ENCODE results near the gene SRSF5.
"Not testable (repeated sequence)": the region's sequence is repeated elsewhere in the genome, so short reads cannot be mapped to it uniquely, and the experiment has no call there.

The SRSF5 gene

DNA sequence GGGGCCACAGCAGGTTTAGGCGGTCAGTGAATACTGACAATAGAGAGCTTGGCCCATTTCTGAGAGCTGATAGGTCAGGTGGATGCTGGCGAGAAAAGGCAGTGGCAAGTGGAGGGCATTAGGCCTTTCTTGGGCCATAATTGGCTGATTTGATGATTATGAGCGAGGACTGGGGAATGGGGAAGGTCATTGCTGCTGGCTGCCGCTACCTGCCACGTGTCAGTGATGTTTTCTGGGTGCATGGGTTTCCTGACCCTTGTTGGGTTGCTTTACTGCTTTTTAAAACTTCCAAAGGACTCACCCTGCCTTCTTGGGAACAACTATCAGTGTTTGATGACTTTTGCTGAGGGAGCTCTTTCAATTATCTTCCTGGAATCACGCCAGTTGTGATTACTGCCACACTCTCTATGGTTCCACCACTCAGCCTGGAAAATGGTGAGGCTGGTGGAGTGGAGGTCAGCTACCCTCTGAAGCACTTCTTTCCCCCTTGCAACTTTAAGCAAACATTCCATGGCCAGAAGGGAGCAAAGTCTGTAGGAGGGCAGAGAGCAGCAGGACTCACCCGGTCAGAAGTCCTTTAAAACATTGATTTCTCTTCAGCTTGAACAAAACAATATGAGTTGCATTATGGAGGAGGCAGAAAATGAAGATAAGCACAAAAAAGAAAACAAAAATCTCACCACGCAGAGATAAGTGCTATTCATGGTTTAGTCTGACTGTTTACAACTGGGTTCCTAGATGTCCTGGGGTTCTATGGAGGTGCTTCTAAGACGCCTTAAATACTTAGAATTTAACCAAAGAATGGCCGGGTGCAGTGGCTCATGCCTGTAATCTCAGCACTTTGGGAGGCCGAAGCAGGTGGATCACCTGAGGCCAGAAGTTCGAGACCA lies 42.2 kb downstream of the SRSF5 start:
- DNase-seq (ENCODE audit: low read depth), result no peak

DNA sequence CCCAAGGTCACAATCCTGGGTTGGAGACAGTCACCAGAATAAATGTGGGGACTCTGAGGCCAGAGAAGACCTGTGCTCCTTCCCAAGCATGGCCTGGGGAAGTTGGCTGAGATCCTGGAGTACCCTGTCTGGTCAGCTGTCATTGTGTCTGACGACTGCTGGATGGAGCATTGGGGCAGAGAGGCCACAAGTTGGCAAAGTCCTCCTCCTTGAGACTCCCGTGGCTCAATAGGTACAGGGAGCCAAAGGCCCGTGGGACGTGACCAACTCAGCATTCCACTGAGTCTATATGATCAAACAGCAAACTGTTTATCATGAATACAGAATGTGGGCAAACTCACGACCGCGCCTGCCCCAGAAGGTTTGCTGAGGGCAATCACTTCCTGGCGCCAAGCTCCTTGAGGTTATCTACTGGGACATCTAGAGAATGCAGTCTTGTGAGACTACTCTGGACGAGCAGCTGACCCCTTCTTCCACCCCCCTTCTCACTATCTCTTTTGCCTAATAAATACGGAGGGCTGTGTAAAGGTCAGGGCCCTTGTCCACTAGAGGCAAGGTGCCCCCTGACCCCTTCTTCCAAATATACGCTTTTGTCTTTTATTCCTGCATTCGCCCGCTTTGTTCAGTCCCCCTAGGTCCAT lies 44.4 kb downstream of the SRSF5 start:
- no peak for DNase-seq (ENCODE audit: low read depth)

DNA sequence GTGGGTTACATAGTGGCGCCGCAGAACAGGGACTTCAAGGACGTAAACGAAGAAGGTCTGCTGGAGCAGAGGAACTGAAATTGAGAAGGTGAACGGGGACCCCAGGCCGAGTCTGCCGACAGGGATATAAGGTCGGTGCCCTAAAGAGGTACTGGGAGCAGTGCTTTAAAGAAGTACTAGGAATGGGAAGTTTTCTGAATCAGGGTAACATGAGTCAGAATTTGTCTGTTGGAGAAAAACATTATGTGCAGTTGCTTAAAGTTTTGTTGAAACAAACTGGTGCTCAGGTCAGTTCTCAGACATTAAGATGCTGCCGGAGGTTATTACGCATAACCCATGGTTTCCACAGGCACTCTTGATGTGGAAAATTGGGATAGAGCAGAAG lies 44.9 kb downstream of the SRSF5 start:
- DNase-seq (ENCODE audit: low read depth), result no peak

DNA sequence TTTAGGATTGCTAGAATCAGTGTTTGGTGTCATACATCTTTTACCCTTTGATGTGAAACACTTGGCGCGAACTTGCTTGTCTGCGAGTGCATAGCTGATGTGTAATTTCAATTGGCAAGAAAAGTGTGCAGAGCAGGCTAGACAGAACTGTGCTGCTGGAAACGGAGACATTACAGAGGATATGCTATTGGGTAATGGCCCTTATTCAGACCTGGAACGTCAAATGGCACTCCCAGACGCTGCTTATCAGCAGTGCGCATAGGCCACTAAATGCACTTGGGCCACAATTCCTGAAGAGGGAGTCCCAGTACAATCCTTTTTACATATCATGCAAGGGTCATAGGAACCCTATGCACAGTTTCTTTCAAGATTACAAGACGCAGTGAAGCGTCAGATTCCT lies 45.8 kb downstream of the SRSF5 start:
- no peak for DNase-seq (ENCODE audit: low read depth)

DNA sequence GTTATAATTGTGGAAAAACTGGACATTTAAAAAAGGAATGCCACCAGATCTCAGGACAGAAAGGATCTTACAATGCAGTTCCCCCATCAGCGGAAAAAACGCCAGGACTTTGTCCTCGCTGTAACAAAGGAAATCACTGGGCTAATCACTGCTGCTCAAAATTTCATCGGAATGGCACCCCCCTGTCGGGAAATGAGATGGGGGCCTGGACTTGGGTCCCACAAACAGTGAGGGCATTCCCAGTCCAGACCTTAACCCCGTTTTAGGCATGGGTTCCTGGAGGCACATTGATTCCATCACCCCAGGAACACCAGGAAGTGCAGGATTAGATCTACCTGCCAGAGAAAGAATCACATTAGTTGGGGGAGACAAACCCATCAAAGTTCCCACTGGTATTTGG lies 46.4 kb downstream of the SRSF5 start:
- not testable (repeated sequence) for DNase-seq (ENCODE audit: low read depth)

DNA sequence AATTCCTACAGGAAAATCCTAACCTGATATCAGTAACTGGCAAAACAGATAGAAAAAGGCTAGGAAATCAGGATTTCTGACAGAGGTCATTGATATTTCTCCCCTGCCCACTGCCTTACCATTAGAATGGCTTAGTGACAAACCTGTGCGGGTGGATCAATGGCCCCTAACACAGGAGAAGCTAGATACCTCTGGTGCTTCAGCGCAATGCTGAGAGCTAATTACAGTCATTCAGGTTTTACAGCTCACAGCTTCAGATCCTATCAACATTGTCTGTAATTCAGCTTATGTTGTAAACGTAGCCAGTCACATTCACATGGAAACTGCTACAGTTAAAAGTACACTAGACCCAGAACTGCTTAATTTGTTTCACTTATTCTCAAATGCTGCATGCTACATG lies 47.5 kb downstream of the SRSF5 start:
- DNase-seq (ENCODE audit: low read depth), result no peak

DNA sequence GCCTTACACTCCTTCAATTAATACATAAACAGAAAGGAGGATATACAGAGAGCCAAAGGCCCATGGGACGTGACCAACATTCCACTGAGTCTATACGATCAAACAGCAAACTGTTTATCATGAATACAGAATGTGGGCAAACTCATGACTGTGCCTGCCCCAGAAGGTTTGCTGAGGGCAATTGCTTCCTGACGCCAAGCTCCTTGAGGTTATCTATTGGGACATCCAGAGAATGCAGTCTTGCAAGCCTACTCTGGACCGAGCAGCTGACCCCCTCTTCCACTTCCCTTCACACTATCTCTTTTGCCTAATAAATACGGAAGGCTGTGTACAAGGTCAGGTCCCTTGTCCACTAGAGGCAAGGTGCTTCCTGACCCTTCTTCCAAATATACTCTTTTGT lies 48.6 kb downstream of the SRSF5 start:
- DNase-seq (ENCODE audit: low read depth), result no peak

DNA sequence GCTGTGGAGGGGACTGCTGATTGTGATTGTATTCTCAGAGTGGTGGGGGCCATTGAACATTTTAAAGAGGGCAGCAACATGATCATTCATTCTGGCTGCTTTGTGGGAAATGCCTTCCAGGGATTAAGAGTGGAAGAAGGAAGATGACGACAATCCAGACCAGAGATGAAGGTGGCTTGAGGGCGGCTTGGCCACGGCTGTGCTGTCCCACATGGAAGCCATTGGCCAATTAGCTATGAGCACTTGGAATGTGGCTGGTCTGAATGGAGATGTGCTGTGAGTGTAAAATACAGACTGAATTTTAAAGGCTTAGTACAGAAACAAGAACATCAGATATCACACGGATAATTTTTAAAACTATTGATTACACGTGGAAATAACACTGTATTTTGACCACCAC lies 49.3 kb downstream of the SRSF5 start:
- DNase-seq (ENCODE audit: low read depth), result no peak

DNA sequence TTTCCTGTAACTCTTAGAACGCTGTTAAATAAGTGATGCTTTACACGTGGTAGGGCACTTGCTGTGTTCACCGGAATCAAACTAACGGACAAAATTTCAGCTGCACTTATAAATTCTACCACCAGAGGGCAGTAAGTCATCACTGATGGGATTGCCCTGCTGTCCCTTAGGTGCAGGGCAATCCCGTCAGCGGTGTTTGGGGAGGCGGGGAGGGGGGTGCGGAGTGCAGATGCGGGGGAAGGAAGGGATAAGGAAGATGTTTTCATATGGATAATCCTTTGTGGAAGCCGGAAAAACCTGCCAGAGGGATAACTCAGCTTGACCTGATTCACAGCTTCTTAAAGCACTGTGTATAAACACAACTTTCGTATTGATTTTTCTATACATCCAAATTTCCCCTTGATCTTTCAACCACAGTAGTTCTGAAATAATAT lies 51.8 kb downstream of the SRSF5 start:
- peak; percentile 15 for DNase-seq (ENCODE audit: low read depth)

DNA sequence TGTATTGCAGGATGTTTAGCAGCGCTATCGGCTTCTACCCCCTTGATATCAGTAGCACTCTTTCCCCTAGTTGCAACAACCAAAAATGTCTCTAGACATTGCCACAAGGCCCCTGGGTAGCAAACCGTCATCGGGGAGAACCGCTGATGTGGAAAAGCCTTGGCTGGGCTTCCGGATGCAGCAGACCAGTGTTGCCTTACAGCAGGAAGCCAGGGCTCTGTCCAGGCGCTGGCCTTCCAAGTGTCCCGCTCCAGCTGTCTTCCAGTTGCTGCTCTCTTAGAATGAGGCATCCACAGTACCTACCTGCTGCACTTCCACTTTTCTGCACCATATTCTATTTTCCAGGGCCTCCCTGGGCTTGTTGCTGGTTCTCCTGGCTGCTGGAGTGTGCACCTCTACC lies 52.7 kb downstream of the SRSF5 start:
- DNase-seq (ENCODE audit: low read depth), result no peak

DNA sequence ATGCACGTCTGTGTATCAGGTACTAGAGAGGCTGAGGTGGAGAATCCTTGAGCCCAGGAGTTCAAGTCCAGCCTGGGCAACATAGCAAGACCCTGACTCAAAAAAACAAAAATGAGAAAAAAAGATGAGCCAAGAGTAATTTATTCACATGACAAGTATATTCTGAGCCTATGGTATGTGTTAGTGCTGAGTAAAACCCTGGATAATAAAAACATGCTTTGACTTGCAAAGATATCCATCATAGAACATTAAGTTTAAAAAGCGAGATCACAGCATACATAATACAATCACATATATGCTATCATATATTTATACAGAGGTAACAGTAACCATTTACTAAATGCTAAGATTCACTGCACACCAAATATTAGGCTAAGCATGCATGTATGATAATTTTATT lies 54.0 kb downstream of the SRSF5 start:
- DNase-seq (ENCODE audit: low read depth), result no peak
